Measurements from ENCODE around the gene AUNIP.

The AUNIP gene

GRCh38 chr1:25875154-25875855 is 16.0 kb upstream of the AUNIP start, which contains the start of gene PAQR7 (continued):
- TF ChIP-seq CTCF (tag by site-specific recombination; IDR thresholded peaks at IDR 0.05) = peak; percentile 93
- 0 out of 2 replicates have a peak, but pooled peaks have one; percentile 72 for TF ChIP-seq ZNF501 (tag by site-specific recombination; IDR thresholded peaks at IDR 0.05)
- peak; percentile 42; the same call in 1 of the 2 replicates for TF ChIP-seq ZNF76 (tag by site-specific recombination; IDR thresholded peaks at IDR 0.05; ENCODE audit: borderline replicate concordance, low read depth)
- 0 out of 2 replicates have a peak, but pooled peaks have one; percentile 15 for TF ChIP-seq KLF17 (tag by site-specific recombination; IDR thresholded peaks at IDR 0.05)
- 0 out of 2 replicates have a peak, but pooled peaks have one; percentile 42 for TF ChIP-seq HOXC10 (CRISPR knock-in tag; IDR thresholded peaks at IDR 0.05)
- no peak for TF ChIP-seq ZNF626 (tag by site-specific recombination; IDR thresholded peaks at IDR 0.05)
- TF ChIP-seq IKZF3 (tag by site-specific recombination; IDR thresholded peaks at IDR 0.05) = no peak
- no peak for TF ChIP-seq ZNF639 (tag by site-specific recombination; IDR thresholded peaks at IDR 0.05)
- 0 out of 2 replicates have a peak, but pooled peaks have one; percentile 25 for TF ChIP-seq ZNF692 (tag by site-specific recombination; IDR thresholded peaks at IDR 0.05)
- TF ChIP-seq ELK4 (IDR thresholded peaks at IDR 0.05; ENCODE audit: borderline replicate concordance, low read depth, low read length) = no peak
- TF ChIP-seq MZF1 (tag by site-specific recombination; IDR thresholded peaks at IDR 0.05; ENCODE audit: borderline replicate concordance) = no peak; the same call in 1 of the 2 replicates
- no peak for TF ChIP-seq ZSCAN30 (tag by site-specific recombination; IDR thresholded peaks at IDR 0.05)
- TF ChIP-seq ZNF791 (tag by site-specific recombination; IDR thresholded peaks at IDR 0.05) = no peak
- TF ChIP-seq SCRT1 (tag by site-specific recombination; IDR thresholded peaks at IDR 0.05; ENCODE audit: borderline replicate concordance) = 0 out of 2 replicates have a peak, but pooled peaks have one; percentile 9
- peak; percentile 49 for TF ChIP-seq PRDM10 (tag by site-specific recombination; IDR thresholded peaks at IDR 0.05)
- peak; percentile 44; the same call in 1 of the 2 replicates for TF ChIP-seq WT1 (tag by site-specific recombination; IDR thresholded peaks at IDR 0.05)
- peak; percentile 40; the same call in 1 of the 2 replicates for TF ChIP-seq KLF8 (tag by site-specific recombination; IDR thresholded peaks at IDR 0.05)
- peak; percentile 42 for TF ChIP-seq SP7 (tag by site-specific recombination; IDR thresholded peaks at IDR 0.05)
- 0 out of 2 replicates have a peak, but pooled peaks have one; percentile 28 for TF ChIP-seq HIC1 (tag by site-specific recombination; IDR thresholded peaks at IDR 0.05)
- no peak for TF ChIP-seq ZNF704 (tag by site-specific recombination; IDR thresholded peaks at IDR 0.05)
- peak; percentile 95 for TF ChIP-seq ZNF394 (tag by site-specific recombination; IDR thresholded peaks at IDR 0.05; ENCODE audit: borderline replicate concordance)
- no peak for TF ChIP-seq ZNF112 (tag by site-specific recombination; IDR thresholded peaks at IDR 0.05)
- TF ChIP-seq ZEB2 (tag by site-specific recombination; IDR thresholded peaks at IDR 0.05) = no peak; the same call in 1 of the 2 replicates
- TF ChIP-seq ZNF555 (tag by site-specific recombination; conservative IDR thresholded peaks at IDR 0.05) = no peak
